Spleen (tissue), 11 donors: ENCODE results near the gene ADARB2. TPM values are rescaled to one million over a fixed set of nuclear protein-coding genes. Genes with fewer than 3 reads are reported as not detected.

Source experiments
- DNase-seq: peaks from one replicate; pipeline ENCODE4 v3.0.0-alpha.2; 2020
- H3K27ac ChIP-seq, 8 donors: fragments of 200-600 bp; sonication (generic) in 7 of 8; 1 replicate in 4 of 8; 2 replicates in 4 of 8; pipeline versions ENCODE4 v1.5.0 to v1.8.0; 2016 to 2021; ENCODE audit warnings: inconsistent platforms in 4 of 8, mild to moderate bottlenecking in 4 of 8, moderate library complexity in 1 of 8
- H3K27me3 ChIP-seq, 7 donors: fragments of 200-600 bp; sonication (generic) in 6 of 7; replicated peaks in 1 of 7; 1 replicate in 4 of 7; 2 replicates in 3 of 7; pipeline versions ENCODE4 v1.5.0 to v1.8.0; 2016 to 2021; ENCODE audit warnings: inconsistent platforms in 3 of 7, mild to moderate bottlenecking in 1 of 7
- H3K36me3 ChIP-seq, 6 donors: fragments of 200-600 bp; sonication (generic) in 5 of 6; 1 replicate in 4 of 6; 2 replicates in 2 of 6; pipeline versions ENCODE4 v1.5.0 to v1.8.0; 2016 to 2021; ENCODE audit warnings: inconsistent platforms in 2 of 6
- H3K4me1 ChIP-seq, 6 donors: fragments of 200-600 bp; sonication (generic) in 5 of 6; 1 replicate in 3 of 6; 2 replicates in 3 of 6; pipeline versions ENCODE4 v1.5.0 to v1.8.0; 2016 to 2021; ENCODE audit warnings: inconsistent platforms in 3 of 6
- H3K4me3 ChIP-seq, 8 donors: fragments of 200-600 bp; sonication (generic) in 7 of 8; 1 replicate in 4 of 8; 2 replicates in 4 of 8; pipeline versions ENCODE4 v1.5.0 to v1.8.0; 2016 to 2021; ENCODE audit warnings: inconsistent platforms in 4 of 8, mild to moderate bottlenecking in 4 of 8, moderate library complexity in 2 of 8
- H3K9me3 ChIP-seq, 8 donors: fragments of 200-600 bp; sonication (generic) in 7 of 8; 1 replicate in 4 of 8; 2 replicates in 4 of 8; pipeline versions ENCODE4 v1.5.0 to v1.8.0; 2016 to 2021; ENCODE audit warnings: inconsistent platforms in 4 of 8
- CTCF ChIP-seq, 11 experiments: fragments of 200-600 bp in 7 of 11; fragments of 450-650 bp in 4 of 11; sonication (generic) in 4 of 11; IDR thresholded peaks in 8 of 11; conservative IDR thresholded peaks in 3 of 11; 1 replicate in 7 of 11; 2 replicates in 4 of 11; pipeline versions ENCODE4 v1.4.0 to v1.8.0; 2016 to 2021; ENCODE audit warnings: antibody characterized with exemption in 11 of 11, inconsistent platforms in 4 of 11, mild to moderate bottlenecking in 1 of 11
- POLR2A ChIP-seq, 3 donors: fragments of 450-650 bp; IDR thresholded peaks; one replicate each; pipeline ENCODE4 v1.5.1; 2017; ENCODE audit warnings: antibody characterized with exemption in 3 of 3, mild to moderate bottlenecking in 1 of 3
- POLR2AphosphoS5 ChIP-seq, 3 donors: sonication (generic); formaldehyde crosslinking; IDR thresholded peaks; one replicate each; pipeline ENCODE4 v1.5.1; 2017; ENCODE audit warnings: antibody characterized with exemption in 3 of 3
- WGBS, 5 donors: extraction: QIAGEN DNeasy Blood & Tissue Kit in 3 of 5; methylation state at CpG; one replicate each; pipeline versions ENCODE4 v1.1.5 to v1.1.7; 2013 to 2018; 5-methylcytosine and 5-hydroxymethylcytosine counted together
- intact Hi-C: fragments of 100-400 bp; cut with DNase I; formaldehyde crosslinking; loops from one replicate; pipeline ENCODE4 v1.15.0; 2023; ENCODE audit warnings: low total_unique reads
- polyA plus RNA-seq, 3 donors: library from polyadenylated mRNA; stranded (reverse); fragments of 200-250 nt; gene quantifications; one replicate each; pipeline ENCODE4 v1.2.1, GENCODE V29; 2013
- total RNA-seq, 7 donors: library from RNA; depleted of rRNA in 3 of 7; stranded (reverse); fragments of >200 nt in 3 of 7; fragmentation: NEBNext Ultra II Directional in 4 of 7; extraction: Animal tissue kit (Norgen Biotek cat#: 25700) in 4 of 7; gene quantifications; one replicate each; pipeline versions ENCODE4 v1.1.0 to v1.2.1, GENCODE V29; 2016 to 2021
- donor health status: healthy with polysubstance abuse.
- donor health status: DM: no; HTN: no; CAD: no; lungs with moderate emphysema.
- donor health status: DM: no; HTN: no; CAD: no.
- donor health status: Bipolar disorder and iron deficiency.
- donor health status: healthy.
- donor health status: DM: no; HTN: no; CAD: no.
- donor health status: DM: yes; HTN: yes; CAD: no.

The ADARB2 gene
- total and polyA plus RNA-seq, 10 donors = 0.05 to 8.1 (median 0.96) TPM

GRCh38 chr10:1663226-1663625 is 74.1 kb downstream of the ADARB2 start:
- no peak for TF ChIP-seq POLR2A (IDR thresholded peaks at IDR 0.05)
- no peak for TF ChIP-seq CTCF (IDR thresholded peaks at IDR 0.05 in 8 of 11, conservative IDR thresholded peaks at IDR 0.05 in 3 of 11)
- no peak for TF ChIP-seq POLR2AphosphoS5 (IDR thresholded peaks at IDR 0.05)
- no peak overlapping the region for H3K4me3 ChIP-seq
- H3K36me3 ChIP-seq = no peaks in the 10 kb centered on the region
- DNase-seq = peak; percentile 66
- 92 to 97% (median 93%) methylated on average over 17 of the region's 17 CpGs for WGBS, 5 donors
- no peaks in the 10 kb centered on the region for H3K9me3 ChIP-seq
- intact Hi-C loops = no loop called here
- no peak overlapping the region for H3K27ac ChIP-seq
- peaks cover 0 to 30% (median 7%) of the 10 kb centered on the region in 6 donors for H3K4me1 ChIP-seq
- peaks cover 0 to 12% (median 0%) of the 10 kb centered on the region in 7 donors for H3K27me3 ChIP-seq

- WGBS, 5 donors = 58 to 72% (median 68%) methylated on average over 17 to 20 of the region's 20 CpGs
Observed at GRCh38 chr10:1662438-1663025, 74.8 kb downstream of the ADARB2 start.

GRCh38 chr10:1661859-1662437 is 75.4 kb downstream of the ADARB2 start:
- Histone ChIP-seq H3K36me3 (no peaks in the 10 kb centered on the region), H3K4me3 (peak overlapping the region in 1 of 8 donors; percentile 30), H3K27me3 (peaks cover 0 to 15% (median 0%) of the 10 kb centered on the region in 7 donors), H3K4me1 (peaks cover 0 to 30% (median 7%) of the 10 kb centered on the region in 6 donors), H3K27ac (peak overlapping the region in 3 of 8 donors; percentile 16 to 35 (median 30)), H3K9me3 (no peaks in the 10 kb centered on the region)
- intact Hi-C loops = no loop called here
- TF ChIP-seq POLR2AphosphoS5 (IDR thresholded peaks at IDR 0.05) = peak in 2 of 3 donors; percentile 40 to 53
- no peak for TF ChIP-seq CTCF (IDR thresholded peaks at IDR 0.05 in 8 of 11, conservative IDR thresholded peaks at IDR 0.05 in 3 of 11)
- 50 to 59% (median 54%) methylated on average over 10 to 14 of the region's 14 CpGs for WGBS, 5 donors
- DNase-seq = peak; percentile 86

More at GRCh38 chr10:1662438-1663025, 74.8 kb downstream of the ADARB2 start:
- H3K36me3 ChIP-seq = no peaks in the 10 kb centered on the region
- peak; percentile 77 for DNase-seq
- peaks cover 0 to 15% (median 0%) of the 10 kb centered on the region in 7 donors for H3K27me3 ChIP-seq
- H3K27ac ChIP-seq = peak overlapping the region in 3 of 8 donors; percentile 16 to 35 (median 30)
- intact Hi-C loops = no loop called here
- TF ChIP-seq CTCF (IDR thresholded peaks at IDR 0.05 in 8 of 11, conservative IDR thresholded peaks at IDR 0.05 in 3 of 11) = no peak
- TF ChIP-seq POLR2A (IDR thresholded peaks at IDR 0.05) = no peak
- TF ChIP-seq POLR2AphosphoS5 (IDR thresholded peaks at IDR 0.05) = no peak
- no peaks in the 10 kb centered on the region for H3K9me3 ChIP-seq
- H3K4me3 ChIP-seq = peak overlapping the region in 1 of 8 donors; percentile 30
- H3K4me1 ChIP-seq = peaks cover 0 to 30% (median 7%) of the 10 kb centered on the region in 6 donors

- no peak overlapping the region for H3K4me3 ChIP-seq
- WGBS, 5 donors = 71 to 96% (median 81%) methylated on average over 3 of the region's 3 CpGs
- TF ChIP-seq POLR2A (IDR thresholded peaks at IDR 0.05) (no peak), CTCF (IDR thresholded peaks at IDR 0.05 in 8 of 11, conservative IDR thresholded peaks at IDR 0.05 in 3 of 11) (no peak), POLR2AphosphoS5 (IDR thresholded peaks at IDR 0.05) (no peak)
- H3K36me3 ChIP-seq = no peaks in the 10 kb centered on the region
- intact Hi-C loops = no loop called here
- peaks cover 0 to 30% (median 7%) of the 10 kb centered on the region in 6 donors for H3K4me1 ChIP-seq
- no peak overlapping the region for H3K27ac ChIP-seq
- no peaks in the 10 kb centered on the region for H3K9me3 ChIP-seq
- H3K27me3 ChIP-seq = peaks cover 0 to 15% (median 0%) of the 10 kb centered on the region in 7 donors
- DNase-seq = no peak
Observed at GRCh38 chr10:1661416-1661815, 75.9 kb downstream of the ADARB2 start.
